Measurements from ENCODE around the gene NF2.

NF2 gene

GRCh38 chr22:29651652-29652051, 48.2 kb downstream of the NF2 start:
- H3K4me3 ChIP-seq (ENCODE audit: low read length) = no peak overlapping the region
- no peaks in the 10 kb centered on the region for H3K9me3 ChIP-seq (ENCODE audit: control insufficient read depth, insufficient read depth, low read length)
- no peaks in the 10 kb centered on the region for H3K9me2 ChIP-seq (replicated peaks; ENCODE audit: control insufficient read depth, low read length)
- no peak for TF ChIP-seq EZH2phosphoT487 (IDR thresholded peaks at IDR 0.05; ENCODE audit: borderline replicate concordance, low read length)
- TF ChIP-seq, protein P1, sequence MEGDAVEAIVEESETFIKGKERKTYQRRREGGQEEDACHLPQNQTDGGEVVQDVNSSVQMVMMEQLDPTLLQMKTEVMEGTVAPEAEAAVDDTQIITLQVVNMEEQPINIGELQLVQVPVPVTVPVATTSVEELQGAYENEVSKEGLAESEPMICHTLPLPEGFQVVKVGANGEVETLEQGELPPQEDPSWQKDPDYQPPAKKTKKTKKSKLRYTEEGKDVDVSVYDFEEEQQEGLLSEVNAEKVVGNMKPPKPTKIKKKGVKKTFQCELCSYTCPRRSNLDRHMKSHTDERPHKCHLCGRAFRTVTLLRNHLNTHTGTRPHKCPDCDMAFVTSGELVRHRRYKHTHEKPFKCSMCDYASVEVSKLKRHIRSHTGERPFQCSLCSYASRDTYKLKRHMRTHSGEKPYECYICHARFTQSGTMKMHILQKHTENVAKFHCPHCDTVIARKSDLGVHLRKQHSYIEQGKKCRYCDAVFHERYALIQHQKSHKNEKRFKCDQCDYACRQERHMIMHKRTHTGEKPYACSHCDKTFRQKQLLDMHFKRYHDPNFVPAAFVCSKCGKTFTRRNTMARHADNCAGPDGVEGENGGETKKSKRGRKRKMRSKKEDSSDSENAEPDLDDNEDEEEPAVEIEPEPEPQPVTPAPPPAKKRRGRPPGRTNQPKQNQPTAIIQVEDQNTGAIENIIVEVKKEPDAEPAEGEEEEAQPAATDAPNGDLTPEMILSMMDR (IDR thresholded peaks at IDR 0.05; ENCODE audit: low read depth, low read length, poor library complexity, severe bottlenecking) = no peak
- no peaks in the 10 kb centered on the region for H3F3A ChIP-seq (ENCODE audit: control insufficient read depth, insufficient read depth)
- H4K20me1 ChIP-seq (ENCODE audit: control insufficient read depth, insufficient read depth, low read depth, low read length) = no peaks in the 10 kb centered on the region
- H3K4me2 ChIP-seq (ENCODE audit: low read length) = no peak overlapping the region
- no peaks in the 10 kb centered on the region for H3K27me3 ChIP-seq (ENCODE audit: control insufficient read depth, low read length)
- 0 out of 2 replicates have a peak, but pooled peaks cover 5% of the 10 kb centered on the region for H3K36me3 ChIP-seq (ENCODE audit: control insufficient read depth, low read length)
- no peaks in the 10 kb centered on the region for H3K79me2 ChIP-seq (ENCODE audit: control insufficient read depth, low read length)
- no peak overlapping the region for H3K27ac ChIP-seq (ENCODE audit: low read depth, low read length)
- no peaks in the 10 kb centered on the region for H3K4me1 ChIP-seq (ENCODE audit: control insufficient read depth, low read length)

- Histone ChIP-seq H4K20me1 (ENCODE audit: control insufficient read depth, insufficient read depth, low read depth, low read length) (no peaks in the 10 kb centered on the region), H3K27ac (ENCODE audit: low read depth, low read length) (no peak overlapping the region), H3K79me2 (ENCODE audit: control insufficient read depth, low read length) (no peaks in the 10 kb centered on the region), H3K4me1 (ENCODE audit: control insufficient read depth, low read length) (no peaks in the 10 kb centered on the region), H3K9me3 (ENCODE audit: control insufficient read depth, insufficient read depth, low read length) (no peaks in the 10 kb centered on the region), H3K4me2 (ENCODE audit: low read length) (no peak overlapping the region), H3K36me3 (ENCODE audit: control insufficient read depth, low read length) (peaks cover 17% of the 10 kb centered on the region), H3K4me3 (ENCODE audit: low read length) (no peak overlapping the region), H3F3A (ENCODE audit: control insufficient read depth, insufficient read depth) (no peaks in the 10 kb centered on the region), H3K9me2 (replicated peaks; ENCODE audit: control insufficient read depth, low read length) (no peaks in the 10 kb centered on the region), H3K27me3 (ENCODE audit: control insufficient read depth, low read length) (no peaks in the 10 kb centered on the region)
- TF ChIP-seq, protein P1 (IDR thresholded peaks at IDR 0.05; ENCODE audit: low read depth, low read length, poor library complexity, severe bottlenecking) = no peak
- TF ChIP-seq EZH2phosphoT487 (IDR thresholded peaks at IDR 0.05; ENCODE audit: borderline replicate concordance, low read length) = no peak
These were observed 51.0 kb downstream of the NF2 start for GRCh38 chr22:29654420-29654819.

DNA sequence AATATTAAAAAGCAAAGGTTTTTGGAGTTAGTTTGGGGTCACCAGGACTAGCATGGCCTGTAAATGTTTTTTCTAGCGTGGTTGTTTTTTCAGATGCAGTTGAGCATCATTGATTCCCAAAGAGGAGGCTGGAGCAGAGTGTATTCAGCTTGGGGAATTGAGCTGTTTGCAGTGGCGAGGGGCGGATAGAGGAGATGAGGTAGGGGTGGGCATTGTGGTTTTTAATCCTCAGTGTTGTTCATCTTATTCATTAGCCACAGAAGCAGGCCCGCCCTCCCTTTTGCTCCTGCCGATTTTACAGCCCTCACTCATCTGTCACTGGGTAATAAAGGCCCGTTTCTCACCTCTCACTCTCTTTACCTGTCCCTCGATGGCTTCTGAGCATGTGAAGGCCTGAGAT, 51.4 kb downstream of the NF2 start:
- Histone ChIP-seq H3K27me3 (ENCODE audit: control insufficient read depth, low read length) (no peaks in the 10 kb centered on the region), H3F3A (ENCODE audit: control insufficient read depth, insufficient read depth) (no peaks in the 10 kb centered on the region), H3K79me2 (ENCODE audit: control insufficient read depth, low read length) (no peaks in the 10 kb centered on the region), H3K9me2 (replicated peaks; ENCODE audit: control insufficient read depth, low read length) (no peaks in the 10 kb centered on the region), H3K4me3 (ENCODE audit: low read length) (no peak overlapping the region), H3K9me3 (ENCODE audit: control insufficient read depth, insufficient read depth, low read length) (no peaks in the 10 kb centered on the region), H3K4me2 (ENCODE audit: low read length) (no peak overlapping the region), H4K20me1 (ENCODE audit: control insufficient read depth, insufficient read depth, low read depth, low read length) (no peaks in the 10 kb centered on the region), H3K36me3 (ENCODE audit: control insufficient read depth, low read length) (peaks cover 17% of the 10 kb centered on the region), H3K27ac (ENCODE audit: low read depth, low read length) (no peak overlapping the region), H3K4me1 (ENCODE audit: control insufficient read depth, low read length) (no peaks in the 10 kb centered on the region)
- no peak for TF ChIP-seq EZH2phosphoT487 (IDR thresholded peaks at IDR 0.05; ENCODE audit: borderline replicate concordance, low read length)
- TF ChIP-seq, protein P1 (IDR thresholded peaks at IDR 0.05; ENCODE audit: low read depth, low read length, poor library complexity, severe bottlenecking) = no peak

DNA sequence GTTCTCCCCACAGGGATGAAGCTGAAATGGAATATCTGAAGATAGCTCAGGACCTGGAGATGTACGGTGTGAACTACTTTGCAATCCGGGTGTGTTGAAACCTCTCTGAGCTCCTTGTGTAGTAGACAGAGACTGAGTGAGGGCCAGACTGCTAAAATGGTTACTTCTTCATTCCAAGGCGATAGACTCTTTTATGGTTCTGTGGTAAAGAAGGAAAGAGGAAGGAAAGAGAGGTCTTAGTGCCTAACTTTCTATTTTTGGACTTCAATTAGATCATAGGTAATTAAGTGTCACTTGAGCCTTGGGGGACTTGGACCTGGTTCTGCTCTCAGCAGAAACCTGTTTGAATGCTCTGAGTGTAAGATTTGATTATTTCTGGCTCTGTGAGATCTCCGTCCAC, 54.7 kb downstream of the NF2 start:
- H3K4me1 ChIP-seq (ENCODE audit: control insufficient read depth, low read length) = no peaks in the 10 kb centered on the region
- no peak overlapping the region for H3K4me3 ChIP-seq (ENCODE audit: low read length)
- H3K4me2 ChIP-seq (ENCODE audit: low read length) = no peak overlapping the region
- no peak overlapping the region for H3K27ac ChIP-seq (ENCODE audit: low read depth, low read length)
- H3K27me3 ChIP-seq (ENCODE audit: control insufficient read depth, low read length) = no peaks in the 10 kb centered on the region
- H3K9me3 ChIP-seq (ENCODE audit: control insufficient read depth, insufficient read depth, low read length) = no peaks in the 10 kb centered on the region
- no peaks in the 10 kb centered on the region for H3K79me2 ChIP-seq (ENCODE audit: control insufficient read depth, low read length)
- no peaks in the 10 kb centered on the region for H3F3A ChIP-seq (ENCODE audit: control insufficient read depth, insufficient read depth)
- H3K36me3 ChIP-seq (ENCODE audit: control insufficient read depth, low read length) = peaks cover 35% of the 10 kb centered on the region
- H3K9me2 ChIP-seq (replicated peaks; ENCODE audit: control insufficient read depth, low read length) = no peaks in the 10 kb centered on the region
- TF ChIP-seq, protein P1 (IDR thresholded peaks at IDR 0.05; ENCODE audit: low read depth, low read length, poor library complexity, severe bottlenecking) = no peak
- TF ChIP-seq EZH2phosphoT487 (IDR thresholded peaks at IDR 0.05; ENCODE audit: borderline replicate concordance, low read length) = no peak
- H4K20me1 ChIP-seq (ENCODE audit: control insufficient read depth, insufficient read depth, low read depth, low read length) = no peaks in the 10 kb centered on the region
